Activated CD4-positive, alpha-beta T cell treated with anti-CD3 and anti-CD28 coated beads, Interleukin-2, amount 50 U/mL, for 16 hours (primary cell): ENCODE results near the gene SYTL3.

Experiments used
- DNase-seq: peaks from one replicate; pipeline ENCODE4 v3.0.0-alpha.2; 2020

Gene SYTL3

GRCh38 chr6:158764183-158764849 lies 114.5 kb downstream of the SYTL3 start:
- no peak for DNase-seq

GRCh38 chr6:158764926-158765325 lies 115.1 kb downstream of the SYTL3 start:
- no peak for DNase-seq

- DNase-seq: no peak
Observed at GRCh38 chr6:158765499-158766068, 115.7 kb downstream of the SYTL3 start.

GRCh38 chr6:158766621-158767455 lies 117.0 kb downstream of the SYTL3 start:
- no peak for DNase-seq

- no peak for DNase-seq
Observed at GRCh38 chr6:158767709-158768108, 117.9 kb downstream of the SYTL3 start.

DNA sequence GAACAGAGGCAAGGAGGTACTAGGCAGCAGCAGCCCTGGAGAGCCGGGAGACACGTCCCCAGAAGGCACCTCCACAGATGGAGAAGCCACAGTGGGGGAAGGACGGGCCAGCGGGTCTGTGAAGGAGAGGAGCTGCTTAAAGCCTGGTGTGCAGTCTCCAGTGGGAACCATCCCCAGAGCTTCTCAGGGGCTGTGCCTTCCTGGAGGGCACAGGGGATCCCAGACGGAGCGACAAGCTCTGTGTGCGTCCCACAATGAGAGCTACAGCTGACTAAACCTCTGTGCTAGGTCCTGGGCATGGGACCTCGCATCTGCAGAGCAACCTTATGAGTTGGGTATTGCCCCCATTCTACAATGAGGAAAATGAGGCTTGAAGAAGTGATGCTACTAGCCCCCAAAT lies 118.6 kb downstream of the SYTL3 start:
- DNase-seq: no peak

DNA sequence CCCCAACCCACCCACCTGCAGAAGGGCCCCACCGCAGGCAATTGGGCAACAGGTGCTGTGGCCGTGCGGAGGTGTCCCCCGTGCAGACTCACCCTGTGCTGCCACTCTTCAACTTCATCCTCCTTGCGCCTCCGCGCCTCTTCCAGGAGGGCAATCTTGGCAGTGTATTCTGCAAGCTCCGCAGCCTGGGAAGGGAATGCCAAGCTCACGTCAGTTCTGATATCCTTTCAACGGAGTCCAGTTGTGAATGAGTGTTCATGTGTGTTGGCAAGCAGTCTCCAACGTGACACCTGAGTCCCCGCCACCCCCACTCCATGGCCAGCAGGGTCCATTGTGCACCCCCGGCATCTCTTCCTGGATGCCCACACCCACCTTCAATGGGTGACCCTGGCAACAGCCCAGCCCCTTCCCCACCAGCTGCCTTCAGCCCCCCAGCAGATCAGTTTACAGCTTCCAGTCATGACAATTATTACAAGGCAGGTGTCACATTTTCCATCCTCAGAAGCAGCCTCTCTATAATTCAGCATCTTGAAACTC lies 119.4 kb downstream of the SYTL3 start:
- DNase-seq: no peak

DNA sequence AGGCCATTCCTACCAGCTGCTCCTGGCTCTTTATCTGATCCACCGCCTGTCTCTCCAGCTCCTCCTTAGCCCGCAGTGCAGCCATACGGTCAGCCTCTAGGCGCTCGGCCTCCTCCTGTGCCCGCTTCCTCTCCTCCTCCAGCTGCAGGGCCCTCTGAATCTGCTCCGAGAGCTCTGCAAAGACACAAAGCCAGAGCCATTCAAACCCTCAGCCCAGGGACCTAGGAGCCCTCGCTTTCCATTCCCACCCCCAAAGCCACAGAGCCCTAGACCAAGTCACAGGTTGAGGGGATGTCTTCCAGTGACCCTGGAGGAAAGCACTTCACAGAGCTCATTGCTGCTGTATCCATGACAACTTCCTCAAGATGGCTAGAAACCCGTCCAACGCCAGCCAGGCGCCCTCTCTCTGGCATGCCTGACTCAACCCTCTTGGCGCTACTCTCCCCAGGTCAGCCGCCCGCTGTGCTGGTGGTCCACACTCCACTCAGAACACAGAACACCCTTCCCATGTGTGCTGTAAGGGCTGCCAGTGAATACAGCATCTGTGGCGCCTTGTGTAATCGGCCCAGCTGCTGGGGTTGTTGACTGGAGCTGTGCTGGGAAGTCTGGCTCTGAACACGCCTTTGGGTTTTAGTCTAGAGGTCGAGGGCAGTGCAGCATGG lies 120.0 kb downstream of the SYTL3 start:
- no peak for DNase-seq

GRCh38 chr6:158770533-158771330 lies 120.9 kb downstream of the SYTL3 start:
- no peak for DNase-seq

- DNase-seq: no peak
Observed at GRCh38 chr6:158771399-158772152, 121.7 kb downstream of the SYTL3 start.

GRCh38 chr6:158772172-158772571 lies 122.3 kb downstream of the SYTL3 start:
- no peak for DNase-seq

GRCh38 chr6:158772851-158773371 lies 123.1 kb downstream of the SYTL3 start:
- no peak for DNase-seq

- no peak for DNase-seq
Observed at GRCh38 chr6:158773581-158774449, 124.0 kb downstream of the SYTL3 start.

- DNase-seq: no peak
Observed at GRCh38 chr6:158774717-158775449, 125.0 kb downstream of the SYTL3 start.

GRCh38 chr6:158775832-158776231 lies 126.0 kb downstream of the SYTL3 start:
- no peak for DNase-seq

DNA sequence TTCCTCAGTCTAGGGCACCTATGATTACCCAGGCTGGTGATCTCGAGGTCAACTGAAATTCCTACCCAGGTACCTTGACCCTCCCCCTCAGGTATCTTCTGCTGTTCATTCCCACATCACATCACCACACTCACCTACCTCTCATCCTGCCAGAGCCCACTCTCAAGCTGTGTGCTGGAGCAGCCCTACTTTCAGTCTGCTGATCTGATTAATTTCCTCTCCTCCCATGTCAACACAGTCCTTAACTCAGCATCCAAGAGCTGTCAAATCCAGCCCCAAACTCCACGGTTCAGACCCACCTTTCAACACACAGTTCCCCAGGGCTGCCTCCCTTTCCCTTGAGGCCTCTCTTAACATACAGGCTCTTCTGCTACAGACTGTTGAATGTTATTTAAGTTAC lies 126.9 kb downstream of the SYTL3 start:
- no peak for DNase-seq

- no peak for DNase-seq
Observed at GRCh38 chr6:158777510-158777909, 127.7 kb downstream of the SYTL3 start.

DNA sequence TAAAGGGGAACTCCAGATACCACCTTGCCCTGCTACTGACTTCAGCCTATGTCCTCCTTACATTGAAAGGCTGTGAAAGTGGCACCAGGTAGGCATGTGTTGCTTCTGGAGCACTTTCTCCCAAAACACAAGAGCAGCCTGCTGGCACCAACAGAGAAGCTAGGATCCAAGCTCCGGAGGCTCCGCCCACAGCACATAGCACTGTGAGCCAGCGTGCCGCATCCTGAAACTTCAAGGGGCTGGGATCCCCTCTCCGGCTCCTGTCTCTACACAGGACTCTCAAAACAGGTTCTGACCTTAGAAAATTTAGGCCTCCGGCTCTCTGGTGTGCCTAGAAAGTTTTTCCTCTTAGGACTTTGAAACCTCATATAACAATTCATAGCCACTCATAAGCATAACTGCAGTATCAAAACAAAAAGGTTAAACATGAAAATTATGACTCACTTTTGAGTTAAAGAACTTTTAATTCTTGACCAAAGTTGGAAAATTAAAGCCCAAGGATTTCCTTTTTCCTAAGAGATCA lies 128.2 kb downstream of the SYTL3 start:
- DNase-seq: no peak

DNA sequence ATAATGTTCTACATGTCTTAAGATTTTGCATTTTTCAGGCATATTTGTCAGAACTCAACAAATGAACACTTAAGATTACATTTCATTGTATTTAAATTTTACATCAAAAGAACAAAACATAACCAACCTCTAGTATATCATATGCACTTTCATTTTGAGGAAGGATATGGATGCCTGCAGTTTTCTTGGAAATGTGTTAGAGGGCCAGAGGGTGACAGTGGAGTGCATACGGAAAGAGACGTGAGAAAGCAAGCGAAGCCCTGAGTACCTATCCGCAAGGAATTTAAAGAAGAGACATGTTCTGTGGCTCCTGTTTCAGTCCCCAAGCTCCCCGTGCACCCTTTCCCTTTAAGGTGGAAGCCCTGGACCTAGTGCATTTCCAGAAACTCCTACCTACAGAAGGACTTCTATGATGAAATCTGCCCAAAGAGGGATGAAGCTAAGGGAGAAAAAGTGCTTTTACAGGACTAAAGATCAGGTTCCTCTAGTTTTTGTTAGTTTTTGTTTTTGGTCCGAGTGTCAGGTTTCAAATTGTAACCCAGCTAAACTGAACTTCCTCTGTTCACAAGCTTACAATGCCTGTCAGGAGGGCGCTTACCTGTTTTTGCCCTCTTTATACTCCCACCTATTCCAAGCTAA lies 130.5 kb downstream of the SYTL3 start:
- no peak for DNase-seq
